Heart left ventricle (tissue), 13 donors: ENCODE measurements around the gene TNK2.
A peak's percentile ranks its signal among the peaks of the same experiment; 100 is the strongest.

ENCODE experiments used
- CTCF ChIP-seq, 12 donors: fragments of 200-600 bp; sonication (generic) in 4 of 12; IDR thresholded peaks; one replicate each; pipeline versions ENCODE4 v1.5.0 to v1.8.0; 2018 to 2022; ENCODE audit warnings: antibody characterized with exemption in 12 of 12, mild to moderate bottlenecking in 5 of 12
- POLR2A ChIP-seq, 2 donors: fragments of 450-650 bp; IDR thresholded peaks; one replicate each; pipeline ENCODE4 v1.6.1; 2017; ENCODE audit warnings: antibody characterized with exemption in 2 of 2, mild to moderate bottlenecking in 2 of 2, moderate library complexity in 2 of 2
- donor health status: ischemic (EF 13 %, LVEDD 7.1; RV severe dilation, severe dysfunction).
- donor health status: DM: no; HTN: yes; CAD: no.
- donor health status: DM: no; HTN: no; CAD: no.
- donor health status: ischemic (EF 25% LVEDD 6.9; RV normal size, moderate dysfunction).
- donor health status: ischemic (EF 25% LVEDD 5.7; RV mildly dilated, moderate dysfunction).
- donor health status: ischemic (EF 35%, LVEDD 5.7; RV mildly dilated, moderate dysfunction).
- donor health status: nonischemic (EF 11% LVEDD 7.7; RV severe dilation, severe dysfunction).
- donor health status: DM: yes; HTN: yes; CAD: no.
- donor health status: PGD.
- donor health status: ischemic (EF 29% LVEDD 5.4; RV normal size, mild dysfunction).
- donor health status: nonischemic (EF 23%, LVEDD 6.1; RV moderate dilation, normal function).

- TF ChIP-seq POLR2A (IDR thresholded peaks at IDR 0.05) (peak in 1 of 2 donors; percentile 5), CTCF (IDR thresholded peaks at IDR 0.05) (no peak)
Measured at GRCh38 chr3:195900436-195901355, 7.7 kb downstream of the TNK2 start.
